Measurements from ENCODE around the gene FANCE.

FANCE gene

GRCh38 chr6:35493307-35493983 is 41.3 kb downstream of the FANCE start:
- no peak for TF ChIP-seq CTCF (IDR thresholded peaks at IDR 0.05; ENCODE audit: insufficient read depth, low read depth, low read length, missing control alignments)
- H3K4me3 ChIP-seq (ENCODE audit: low read length), result no peak overlapping the region
- no peak for DNase-seq (ENCODE audit: low read depth)

DNA sequence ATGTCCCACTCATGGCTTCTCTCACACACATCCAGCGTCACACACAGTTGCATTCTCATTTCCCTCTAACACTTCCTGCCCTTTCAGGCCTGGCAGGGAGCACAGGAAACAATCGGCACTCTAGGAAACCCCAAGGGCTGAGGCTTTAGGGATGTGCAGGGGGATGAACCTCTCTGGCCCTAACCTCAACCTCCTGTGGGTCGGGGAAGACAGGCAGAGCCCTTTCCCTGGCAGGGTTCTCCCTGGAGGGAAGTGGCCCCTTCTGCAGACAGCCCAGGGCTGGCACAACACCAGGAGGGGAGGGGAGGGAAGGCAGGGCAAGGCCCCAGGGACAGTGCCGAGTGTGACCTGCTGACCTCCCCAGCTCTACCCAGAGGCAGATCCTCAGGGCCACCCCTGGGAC is 42.0 kb downstream of the FANCE start:
- no peak overlapping the region for H3K4me3 ChIP-seq (ENCODE audit: low read length)
- TF ChIP-seq CTCF (IDR thresholded peaks at IDR 0.05; ENCODE audit: insufficient read depth, low read depth, low read length, missing control alignments), result no peak
- DNase-seq (ENCODE audit: low read depth), result peak; percentile 29

GRCh38 chr6:35495258-35496035 is 43.3 kb downstream of the FANCE start:
- peak; percentile 27 for DNase-seq (ENCODE audit: low read depth)
- TF ChIP-seq CTCF (IDR thresholded peaks at IDR 0.05; ENCODE audit: insufficient read depth, low read depth, low read length, missing control alignments), result no peak
- peak overlapping the region; percentile 75 for H3K4me3 ChIP-seq (ENCODE audit: low read length)

GRCh38 chr6:35496036-35496840 is 44.1 kb downstream of the FANCE start:
- TF ChIP-seq CTCF (IDR thresholded peaks at IDR 0.05; ENCODE audit: insufficient read depth, low read depth, low read length, missing control alignments), result no peak
- peak; percentile 56 for DNase-seq (ENCODE audit: low read depth)
- H3K4me3 ChIP-seq (ENCODE audit: low read length), result peak overlapping the region; percentile 75

GRCh38 chr6:35496841-35497570 is 44.9 kb downstream of the FANCE start, which contains the start of gene TEAD3:
Gene TEAD3 (minus strand): TSS chr6:35497079.
- peak within 1 kb of the TSS; percentile 75 for H3K4me3 ChIP-seq (ENCODE audit: low read length)
- DNase-seq (ENCODE audit: low read depth), result peak; percentile 77
- no peak for TF ChIP-seq CTCF (IDR thresholded peaks at IDR 0.05; ENCODE audit: insufficient read depth, low read depth, low read length, missing control alignments)

All from epithelial cell of esophagus (primary cell).